CD14-positive monocyte (primary cell): Measurements from ENCODE around the gene TENT4B. TPM values are rescaled to one million over a fixed set of nuclear protein-coding genes. Genes with fewer than 3 reads are reported as not detected.

Experiments
- DNase-seq, 3 donors: peaks; one replicate each; pipeline ENCODE4 v3.0.0-alpha.2; 2011 to 2022
- H2AFZ ChIP-seq: 2 replicates; pipeline ENCODE4 v1.6.0; 2012; ENCODE audit warnings: mild to moderate bottlenecking, low read depth, low read length, inconsistent platforms; ENCODE audit not compliant: insufficient read depth, poor library complexity, severe bottlenecking
- H3K27ac ChIP-seq, 2 donors: 1 replicate in 1 of 2; 2 replicates in 1 of 2; pipeline ENCODE4 v1.5.1; 2012 to 2013; ENCODE audit warnings: low read length in 2 of 2, control low read depth in 1 of 2, inconsistent platforms in 1 of 2, low read depth in 1 of 2, mild to moderate bottlenecking in 1 of 2
- H3K27me3 ChIP-seq, 2 donors: one replicate each; pipeline versions ENCODE4 v1.6.0 to v1.6.1; 2011 to 2013; ENCODE audit warnings: low read length in 2 of 2; ENCODE audit not compliant: control insufficient read depth in 2 of 2, insufficient read depth in 2 of 2
- H3K36me3 ChIP-seq, 2 donors: replicated peaks in 1 of 2; 1 replicate in 1 of 2; 2 replicates in 1 of 2; pipeline versions ENCODE4 v1.5.1 to v1.6.1; 2012 to 2013; ENCODE audit warnings: low read length in 2 of 2, control low read depth in 1 of 2, inconsistent platforms in 1 of 2, mild to moderate bottlenecking in 1 of 2; ENCODE audit not compliant: insufficient read depth in 2 of 2, control insufficient read depth in 1 of 2
- H3K4me1 ChIP-seq, 2 donors: 1 replicate in 1 of 2; 2 replicates in 1 of 2; pipeline versions ENCODE4 v1.5.1 to v1.6.1; 2012 to 2013; ENCODE audit warnings: low read length in 2 of 2, control low read depth in 1 of 2, inconsistent platforms in 1 of 2, mild to moderate bottlenecking in 1 of 2, moderate library complexity in 1 of 2; ENCODE audit not compliant: insufficient read depth in 2 of 2, control insufficient read depth in 1 of 2
- H3K4me2 ChIP-seq: replicated peaks from 2 replicates; pipeline ENCODE3; 2012; ENCODE audit warnings: low read length, moderate library complexity, mild to moderate bottlenecking; ENCODE audit not compliant: poor library complexity, severe bottlenecking; ENCODE audit errors: extremely low read depth
- H3K4me3 ChIP-seq, 3 experiments: fragments of 200-600 bp in 1 of 3; sonication (generic) in 1 of 3; replicated peaks in 1 of 3; 1 replicate in 2 of 3; 2 replicates in 1 of 3; pipeline ENCODE4 v1.5.1; 2011 to 2013; ENCODE audit warnings: low read length in 3 of 3, mild to moderate bottlenecking in 3 of 3, control low read depth in 2 of 3, low read depth in 2 of 3, inconsistent platforms in 1 of 3, moderate library complexity in 1 of 3
- H3K79me2 ChIP-seq: 2 replicates; pipeline ENCODE4 v1.6.0; 2012; ENCODE audit warnings: mild to moderate bottlenecking, control low read depth, inconsistent platforms, low read length, moderate library complexity; ENCODE audit not compliant: insufficient read depth
- H3K9ac ChIP-seq: 2 replicates; pipeline ENCODE4 v1.6.0; 2017; ENCODE audit warnings: low read length, mild to moderate bottlenecking; ENCODE audit not compliant: insufficient read depth, poor library complexity, severe bottlenecking
- H3K9me3 ChIP-seq, 2 donors: replicated peaks in 1 of 2; 1 replicate in 1 of 2; 2 replicates in 1 of 2; pipeline versions ENCODE4 v1.5.1 to v1.6.1; 2012 to 2013; ENCODE audit warnings: low read length in 2 of 2, control low read depth in 1 of 2; ENCODE audit not compliant: control insufficient read depth in 1 of 2, insufficient read depth in 1 of 2
- H4K20me1 ChIP-seq: 2 replicates; pipeline ENCODE4 v1.6.0; 2012; ENCODE audit warnings: mild to moderate bottlenecking, low read length, control low read depth, moderate library complexity; ENCODE audit not compliant: insufficient read depth
- H3K27ac Mint-ChIP-seq, 7 donors: one replicate each; pipeline ENCODE4 v1.8.0; 2020; ENCODE audit warnings: mild to moderate bottlenecking in 7 of 7, mixed read lengths in 7 of 7, moderate library complexity in 6 of 7, inconsistent platforms in 2 of 7
- H3K27me3 Mint-ChIP-seq, 3 donors: one replicate each; pipeline ENCODE4 v1.8.0; 2021 to 2022; ENCODE audit warnings: low read depth in 3 of 3, mild to moderate bottlenecking in 3 of 3, mixed read lengths in 3 of 3, moderate library complexity in 3 of 3, inconsistent platforms in 1 of 3
- H3K36me3 Mint-ChIP-seq, 2 donors: one replicate each; pipeline ENCODE4 v1.8.0; 2020; ENCODE audit warnings: mixed read lengths in 2 of 2, inconsistent platforms in 1 of 2, mild to moderate bottlenecking in 1 of 2
- H3K4me1 Mint-ChIP-seq: one replicate; pipeline ENCODE4 v1.8.0; 2020; ENCODE audit warnings: mild to moderate bottlenecking, mixed read lengths
- H3K4me3 Mint-ChIP-seq, 2 donors: one replicate each; pipeline ENCODE4 v1.8.0; 2020; ENCODE audit warnings: mild to moderate bottlenecking in 2 of 2, mixed read lengths in 2 of 2, moderate library complexity in 1 of 2
- H3K9me3 Mint-ChIP-seq, 7 donors: one replicate each; pipeline ENCODE4 v1.8.0; 2020 to 2022; ENCODE audit warnings: mixed read lengths in 7 of 7, mild to moderate bottlenecking in 6 of 7, moderate library complexity in 6 of 7, inconsistent platforms in 2 of 7
- WGBS: methylation state at CpG from one replicate; pipeline ENCODE4 v1.1.5; 2013; ENCODE audit warnings: missing lambda C conversion rate; ENCODE audit not compliant: insufficient coverage; 5-methylcytosine and 5-hydroxymethylcytosine counted together
- intact Hi-C, 2 donors: fragments of 100-400 bp; cut with micrococcal nuclease; formaldehyde crosslinking; loops; one replicate each; pipeline versions ENCODE4 v1.15.0 to v1.15.1; 2023
- polyA plus RNA-seq, 3 donors: library from polyadenylated mRNA; depleted of rRNA in 1 of 3; unstranded in 2 of 3; stranded (reverse) in 1 of 3; fragments of 300-500 nt in 2 of 3; fragments of >200 nt in 1 of 3; fragmentation: Illumina TruSeq in 2 of 3; gene quantifications; 1 replicate in 2 of 3; 2 replicates in 1 of 3; pipeline ENCODE4 v1.2.3, GENCODE V29; 2012 to 2021
- TF ChIP-seq, protein P1 (sequence below): fragments of 200-600 bp; IDR thresholded peaks from one replicate; pipeline ENCODE4 v1.8.0; 2022; ENCODE audit warnings: antibody characterized with exemption, mild to moderate bottlenecking

Gene TENT4B
- polyA plus RNA-seq, 3 donors, result 1.4 to 9.0 (median 1.7) TPM

DNA sequence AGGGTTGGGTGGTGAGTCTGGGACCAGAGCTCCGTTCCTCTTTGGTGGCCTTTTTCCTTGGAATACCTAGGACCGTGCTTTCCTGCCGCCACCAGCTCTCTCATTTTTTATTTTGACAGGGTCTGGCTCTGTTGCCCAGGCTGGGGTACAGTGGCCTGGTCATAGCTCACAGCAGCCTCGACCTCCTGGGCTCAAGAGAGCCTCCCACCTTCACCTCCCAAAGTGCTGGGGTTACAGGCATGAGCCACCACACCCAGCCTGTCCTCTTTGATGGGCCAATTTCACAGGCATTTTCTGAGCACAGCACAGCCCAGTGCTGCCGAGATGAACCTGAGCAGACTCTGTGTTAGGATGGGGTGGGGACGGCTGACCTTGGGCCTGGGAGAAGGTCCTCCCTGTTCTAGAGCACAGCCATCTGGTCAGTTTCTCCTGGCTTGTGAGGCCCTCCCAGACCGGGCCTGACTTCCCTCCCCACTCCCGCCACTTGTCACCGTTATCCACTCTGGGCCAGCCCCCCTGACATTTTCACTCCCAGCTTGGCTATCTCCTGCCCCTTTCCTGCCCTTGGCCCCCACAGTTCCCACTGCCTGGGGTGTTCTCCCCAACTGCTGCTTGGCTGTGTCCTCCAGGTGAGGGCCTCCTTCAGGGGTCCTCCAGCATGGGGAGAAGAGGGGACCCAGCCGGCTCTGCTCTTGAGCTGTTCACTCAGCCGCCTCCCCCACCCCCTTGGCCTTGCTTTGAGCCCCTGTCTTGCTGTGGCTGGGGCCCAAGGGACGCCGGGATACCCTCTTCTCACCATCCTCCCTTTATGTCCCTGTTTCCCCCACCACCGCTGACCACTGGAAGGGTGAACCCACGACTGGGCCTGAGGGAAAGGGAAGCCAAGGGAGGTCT, 118.3 kb downstream of the TENT4B start:
- H2AFZ ChIP-seq, result no peak overlapping the region
- H3K27ac Mint-ChIP-seq, result peak overlapping the region; percentile 79 to 100 (median 90)
- peaks cover 95 to 96% of the 10 kb centered on the region in 2 donors for H3K4me1 ChIP-seq
- peaks cover 7 to 29% of the 10 kb centered on the region in 2 donors for H3K36me3 Mint-ChIP-seq
- H3K27ac ChIP-seq, result peak overlapping the region; percentile 93 to 97
- no peaks in the 10 kb centered on the region for H3K27me3 ChIP-seq
- no peaks in the 10 kb centered on the region for H3K36me3 ChIP-seq
- H3K79me2 ChIP-seq, result peaks cover 100% of the 10 kb centered on the region
- DNase-seq, result no peak
- TF ChIP-seq, protein P1, sequence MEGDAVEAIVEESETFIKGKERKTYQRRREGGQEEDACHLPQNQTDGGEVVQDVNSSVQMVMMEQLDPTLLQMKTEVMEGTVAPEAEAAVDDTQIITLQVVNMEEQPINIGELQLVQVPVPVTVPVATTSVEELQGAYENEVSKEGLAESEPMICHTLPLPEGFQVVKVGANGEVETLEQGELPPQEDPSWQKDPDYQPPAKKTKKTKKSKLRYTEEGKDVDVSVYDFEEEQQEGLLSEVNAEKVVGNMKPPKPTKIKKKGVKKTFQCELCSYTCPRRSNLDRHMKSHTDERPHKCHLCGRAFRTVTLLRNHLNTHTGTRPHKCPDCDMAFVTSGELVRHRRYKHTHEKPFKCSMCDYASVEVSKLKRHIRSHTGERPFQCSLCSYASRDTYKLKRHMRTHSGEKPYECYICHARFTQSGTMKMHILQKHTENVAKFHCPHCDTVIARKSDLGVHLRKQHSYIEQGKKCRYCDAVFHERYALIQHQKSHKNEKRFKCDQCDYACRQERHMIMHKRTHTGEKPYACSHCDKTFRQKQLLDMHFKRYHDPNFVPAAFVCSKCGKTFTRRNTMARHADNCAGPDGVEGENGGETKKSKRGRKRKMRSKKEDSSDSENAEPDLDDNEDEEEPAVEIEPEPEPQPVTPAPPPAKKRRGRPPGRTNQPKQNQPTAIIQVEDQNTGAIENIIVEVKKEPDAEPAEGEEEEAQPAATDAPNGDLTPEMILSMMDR, result no peak
- H3K4me2 ChIP-seq, result peak overlapping the region; percentile 40
- H3K9me3 ChIP-seq, result no peaks in the 10 kb centered on the region
- H3K4me1 Mint-ChIP-seq, result peaks cover 87% of the 10 kb centered on the region
- H4K20me1 ChIP-seq, result peaks cover 3% of the 10 kb centered on the region
- H3K4me3 ChIP-seq, result peak overlapping the region in 1 of 3 experiments; percentile 86
- 63% methylated on average over 5 of the region's 15 CpGs for WGBS
- no peaks in the 10 kb centered on the region for H3K27me3 Mint-ChIP-seq
- peak overlapping the region; percentile 33 for H3K9ac ChIP-seq
- H3K4me3 Mint-ChIP-seq, result peak overlapping the region; percentile 12 to 45
- intact Hi-C loops, result loop anchor here (1.0 to 10.0 kb wide), 3 partner anchors 11 to 423 kb away; partner anchors contain the start of gene NOD2 (in 1 of the 2)
- peaks cover 0 to 2% (median 0%) of the 10 kb centered on the region in 7 donors for H3K9me3 Mint-ChIP-seq

DNA sequence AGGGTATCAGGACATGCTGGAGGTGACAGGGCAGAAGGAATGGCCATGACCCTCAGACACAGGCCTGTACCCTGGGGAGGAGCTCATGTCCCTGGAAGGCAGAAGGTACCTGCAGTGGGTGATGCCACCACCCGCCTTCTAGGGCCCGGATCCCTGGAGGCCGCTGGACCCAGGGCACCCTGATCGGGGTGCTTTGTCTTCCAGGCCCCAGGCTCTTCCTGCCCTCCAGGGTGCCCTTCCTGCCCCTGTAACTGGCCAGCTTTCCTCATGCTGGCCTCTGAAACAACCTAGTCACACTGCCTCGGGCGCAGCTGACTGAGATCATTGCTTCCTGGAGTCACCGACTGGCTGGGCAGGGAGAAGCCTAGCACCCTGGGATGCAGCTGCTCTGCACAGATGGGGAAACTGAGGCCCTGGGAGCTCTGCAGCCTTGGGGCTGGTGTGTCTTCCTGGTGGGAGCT, 119.0 kb downstream of the TENT4B start:
- Mint-ChIP-seq H3K4me3 (peak overlapping the region in 1 of 2 donors; percentile 45), H3K9me3 (peaks cover 0 to 2% (median 0%) of the 10 kb centered on the region in 7 donors), H3K27ac (peak overlapping the region; percentile 77 to 100 (median 90)), H3K36me3 (peaks cover 7 to 29% of the 10 kb centered on the region in 2 donors), H3K4me1 (peaks cover 87% of the 10 kb centered on the region), H3K27me3 (no peaks in the 10 kb centered on the region)
- WGBS, result 25% methylated on average over 7 of the region's 7 CpGs
- peak overlapping the region in 1 of 3 experiments; percentile 86 for H3K4me3 ChIP-seq
- H3K27me3 ChIP-seq, result no peaks in the 10 kb centered on the region
- intact Hi-C loops, result loop anchor here (10.0 kb wide), 2 partner anchors 177 to 423 kb away; partner anchors contain the start of gene NOD2 (in 1 of the 2)
- H3K4me2 ChIP-seq, result peak overlapping the region; percentile 97
- H3K9me3 ChIP-seq, result no peaks in the 10 kb centered on the region
- H3K79me2 ChIP-seq, result peaks cover 100% of the 10 kb centered on the region
- H3K9ac ChIP-seq, result peak overlapping the region; percentile 25
- no peak overlapping the region for H2AFZ ChIP-seq
- TF ChIP-seq, protein P1, result no peak
- no peaks in the 10 kb centered on the region for H3K36me3 ChIP-seq
- peaks cover 3% of the 10 kb centered on the region for H4K20me1 ChIP-seq
- peaks cover 95 to 96% of the 10 kb centered on the region in 2 donors for H3K4me1 ChIP-seq
- peak in 2 of 3 donors; percentile 42 to 73 for DNase-seq
- peak overlapping the region; percentile 93 to 97 for H3K27ac ChIP-seq
